Measurements from ENCODE around the gene IL19.

The IL19 gene

DNA sequence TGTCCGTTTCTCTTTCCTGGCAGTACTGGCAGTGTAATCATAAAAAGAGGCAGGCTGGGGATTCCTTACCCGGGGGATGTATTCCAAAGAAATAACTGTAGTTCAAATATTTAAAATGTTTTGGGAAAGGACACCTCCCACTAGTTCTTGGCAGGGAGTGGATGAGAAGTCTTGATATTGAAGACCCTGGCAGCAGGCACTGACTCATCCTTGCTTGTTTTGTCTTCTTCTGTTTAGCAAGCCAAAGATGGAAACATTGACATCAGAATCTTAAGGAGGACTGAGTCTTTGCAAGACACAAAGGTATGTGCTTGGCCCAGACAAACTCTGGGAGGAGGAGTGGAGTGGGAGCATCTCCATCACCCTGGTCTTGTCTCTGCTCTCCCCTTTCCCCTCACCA, 95.5 kb downstream of the IL19 start:
- no peak for DNase-seq

DNA sequence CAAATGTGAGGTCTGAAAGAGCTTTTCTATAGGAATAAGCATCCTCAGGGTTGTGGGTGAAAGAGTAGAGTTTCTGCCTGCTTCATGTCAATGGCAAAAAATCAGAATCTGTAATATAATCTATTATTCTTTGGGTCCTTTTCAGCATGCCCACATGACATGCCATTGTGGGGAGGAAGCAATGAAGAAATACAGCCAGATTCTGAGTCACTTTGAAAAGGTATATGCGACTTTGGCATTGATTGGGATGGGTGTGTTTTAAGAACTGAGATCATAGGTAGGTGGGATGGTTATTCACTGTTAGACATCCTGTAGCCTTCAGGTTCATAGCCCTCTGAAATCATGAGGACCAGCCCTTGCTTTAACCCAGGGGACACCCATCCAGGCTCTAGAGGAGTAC, 96.7 kb downstream of the IL19 start:
- no peak for DNase-seq

DNA sequence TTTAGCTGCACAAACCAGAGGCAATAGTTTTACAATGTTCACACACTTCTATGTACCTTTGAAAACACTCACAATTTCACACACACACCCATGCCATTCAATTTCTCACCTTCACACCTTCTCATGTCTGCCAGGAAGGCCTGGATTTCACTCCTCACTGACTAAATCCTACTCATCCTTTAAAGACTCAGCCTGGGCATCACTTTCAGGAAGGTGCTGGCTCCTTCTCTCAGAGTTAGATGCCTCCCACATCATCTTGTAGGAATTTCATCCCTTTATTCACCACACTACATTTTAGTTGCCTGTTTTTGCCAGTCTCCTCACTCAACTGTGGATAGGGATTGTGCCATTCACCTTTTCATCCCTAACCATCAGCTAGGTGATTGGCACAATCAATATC, 97.1 kb downstream of the IL19 start:
- DNase-seq, result no peak

DNA sequence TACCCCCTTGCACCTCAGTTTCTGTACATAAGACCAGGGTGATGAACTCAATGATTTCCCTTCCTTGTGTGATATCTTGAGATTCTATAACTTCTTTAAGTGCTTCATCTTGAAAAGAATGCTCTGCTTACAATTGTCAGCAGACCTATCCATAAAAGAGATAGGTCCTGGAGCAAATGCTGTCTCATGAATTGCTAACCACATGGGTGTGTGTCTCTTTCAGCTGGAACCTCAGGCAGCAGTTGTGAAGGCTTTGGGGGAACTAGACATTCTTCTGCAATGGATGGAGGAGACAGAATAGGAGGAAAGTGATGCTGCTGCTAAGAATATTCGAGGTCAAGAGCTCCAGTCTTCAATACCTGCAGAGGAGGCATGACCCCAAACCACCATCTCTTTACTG, 97.7 kb downstream of the IL19 start:
- DNase-seq, result no peak

- DNase-seq, result no peak
These were observed 101.6 kb downstream of the IL19 start for GRCh38 chr1:206872139-206872538.

DNA sequence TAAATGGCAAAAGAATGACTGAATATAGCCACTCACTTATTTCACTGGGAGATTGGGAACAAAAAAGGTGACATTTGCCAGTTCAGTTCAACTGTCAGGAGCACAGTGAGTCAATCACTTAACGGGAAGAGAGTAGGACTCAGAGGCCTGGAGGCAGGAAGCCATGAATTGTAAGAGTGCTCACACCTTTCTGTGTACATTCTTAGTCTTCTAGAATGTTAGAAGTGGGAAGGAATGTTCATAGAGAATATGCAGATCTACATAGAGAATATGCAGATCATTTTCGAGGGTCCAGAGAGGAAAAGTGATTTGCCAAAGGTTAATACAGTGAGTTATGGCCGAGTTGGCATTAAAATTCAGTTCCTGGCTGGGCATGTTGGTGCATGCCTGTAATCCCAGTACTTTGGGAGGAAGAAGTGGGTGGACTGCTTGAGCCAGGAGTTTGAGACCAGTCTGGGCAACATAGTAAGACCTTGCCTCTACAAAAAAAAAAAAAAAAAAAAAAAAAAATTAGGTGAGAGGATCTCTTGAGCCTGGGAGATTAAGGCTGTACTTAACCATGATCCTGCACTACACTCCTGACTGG, 103.1 kb downstream of the IL19 start:
- no peak for DNase-seq

DNA sequence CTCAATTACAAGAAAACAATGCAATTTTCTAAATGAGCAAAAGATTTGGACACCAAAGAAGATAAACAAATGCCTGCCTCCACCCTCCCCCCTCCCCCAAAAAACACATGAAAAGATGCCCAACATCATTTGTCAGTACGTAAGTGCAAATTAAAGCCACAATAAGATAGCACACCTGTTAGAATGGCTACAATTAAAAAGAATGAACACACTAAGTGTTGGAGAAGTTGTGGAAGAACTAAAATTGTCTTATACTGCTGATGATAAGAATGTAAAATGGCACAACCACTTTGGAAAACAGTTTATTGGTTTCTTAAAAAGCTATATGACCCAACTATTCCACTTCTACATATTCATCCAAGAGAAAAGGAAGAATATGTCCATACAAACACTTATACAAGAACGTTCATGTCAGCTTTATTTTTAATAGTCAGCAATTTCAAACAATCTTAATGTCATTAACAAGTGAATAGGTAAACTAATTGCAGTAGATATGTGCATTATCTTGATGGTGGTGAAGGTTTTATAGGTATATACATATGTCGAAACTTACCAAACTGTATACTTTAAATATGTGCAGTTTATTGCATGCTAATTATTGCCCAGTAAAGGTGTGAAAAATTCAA, 105.3 kb downstream of the IL19 start:
- no peak for DNase-seq

GRCh38 chr1:206878456-206878855, 107.9 kb downstream of the IL19 start:
- no peak for DNase-seq

GRCh38 chr1:206880314-206880713, 109.7 kb downstream of the IL19 start:
- DNase-seq, result no peak

DNA sequence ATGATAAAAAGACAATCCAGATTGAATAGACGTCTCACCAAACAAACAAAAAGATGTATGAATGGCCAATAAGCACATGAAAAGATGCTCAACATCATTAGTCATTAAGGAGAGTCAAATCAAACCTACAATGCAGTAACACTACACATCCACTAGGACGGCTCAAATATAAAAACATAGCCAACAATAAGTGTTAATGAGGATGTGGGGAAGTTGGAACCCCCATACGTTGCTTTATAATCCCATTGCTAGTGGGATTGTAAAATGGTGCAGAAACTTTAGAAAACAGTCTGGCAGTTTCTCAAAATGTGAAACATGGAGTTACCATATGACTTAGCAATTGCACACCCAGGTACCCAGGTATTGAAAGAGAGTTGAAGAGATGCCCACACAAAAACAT, 112.0 kb downstream of the IL19 start:
- DNase-seq, result no peak

GRCh38 chr1:206883160-206883559, 112.6 kb downstream of the IL19 start:
- no peak for DNase-seq

GRCh38 chr1:206883876-206884275, 113.3 kb downstream of the IL19 start:
- no peak for DNase-seq

DNA sequence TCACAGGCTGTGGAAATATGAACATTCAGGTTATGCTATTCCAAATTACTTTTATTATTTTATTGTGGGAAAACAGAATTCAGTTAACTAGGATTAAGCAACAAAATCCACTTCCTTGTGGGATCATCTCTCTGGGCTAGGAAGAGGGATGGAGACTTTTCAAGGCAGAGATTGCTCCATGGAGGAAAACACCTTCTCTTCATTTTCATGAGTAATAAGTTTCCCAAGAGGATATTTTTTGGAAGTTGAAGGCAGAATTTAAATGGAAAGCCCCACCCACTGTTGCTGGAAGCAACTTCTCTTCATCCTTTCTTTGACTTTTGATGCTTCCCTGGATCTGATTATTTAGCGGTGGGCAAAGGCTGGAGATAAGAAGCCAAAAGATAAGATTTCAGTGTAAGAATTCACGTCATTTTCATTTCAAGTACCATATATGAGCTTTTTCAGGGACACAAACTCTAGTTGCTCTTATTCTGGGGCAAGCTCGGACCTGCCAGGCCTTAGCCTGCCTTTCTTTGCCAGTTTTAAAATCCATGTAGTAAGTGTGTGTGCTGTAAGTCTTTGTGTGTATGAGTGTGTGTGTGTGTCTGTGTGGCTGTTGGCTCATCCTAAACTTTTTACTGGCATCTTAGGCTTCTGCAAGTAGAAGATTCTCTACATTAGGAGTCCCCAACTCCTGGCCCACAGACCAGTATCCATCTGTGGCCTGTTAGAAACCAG, 114.9 kb downstream of the IL19 start:
- DNase-seq, result no peak

DNA sequence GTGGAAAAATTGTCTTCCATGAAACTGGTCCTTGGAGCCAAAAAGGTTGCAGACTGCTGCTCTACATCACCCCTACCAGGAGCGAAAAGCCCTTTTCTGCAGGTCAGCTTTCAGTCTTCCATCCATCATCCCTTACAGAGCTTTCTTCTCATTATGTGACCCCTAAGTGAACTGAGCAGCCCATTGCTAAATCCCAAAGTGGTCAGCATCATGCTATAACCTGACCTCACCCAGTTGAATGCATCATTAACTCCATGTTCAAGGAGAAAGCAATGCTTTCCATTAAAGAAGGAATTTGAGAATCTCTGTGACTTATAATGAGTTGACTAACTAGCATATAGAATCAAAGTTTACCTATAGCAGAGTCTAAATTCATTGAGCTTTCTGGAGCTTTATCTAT, 116.3 kb downstream of the IL19 start:
- no peak for DNase-seq

DNA sequence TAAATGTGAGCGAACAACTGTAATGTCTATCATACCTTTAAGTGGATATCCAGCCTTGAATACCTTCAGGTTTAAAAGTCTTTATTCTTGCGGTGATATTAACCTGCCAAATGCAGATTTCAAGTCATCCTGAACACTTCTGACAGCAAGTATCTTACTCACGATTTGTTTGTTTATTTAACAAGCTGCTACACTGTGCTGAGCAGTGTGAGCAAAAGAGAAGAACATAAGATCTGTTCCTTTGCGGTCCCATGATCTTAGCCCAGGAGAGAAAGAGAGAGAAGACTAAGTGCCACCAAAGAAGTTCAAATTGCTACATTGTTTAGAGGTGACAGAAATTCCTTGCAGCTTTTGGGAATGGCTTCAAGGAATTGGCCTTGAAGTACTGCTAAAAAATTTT, 117.1 kb downstream of the IL19 start:
- no peak for DNase-seq

GRCh38 chr1:206890125-206891060, 119.8 kb downstream of the IL19 start:
- DNase-seq, result no peak

GRCh38 chr1:206891412-206891811, 120.8 kb downstream of the IL19 start:
- DNase-seq, result no peak

Measured in amniotic stem cell (primary cell).